Fibroblast of the aortic adventitia (primary cell): ENCODE results near the gene HOXC11. TPM values are rescaled to one million over a fixed set of nuclear protein-coding genes. Genes with fewer than 3 reads are reported as not detected.

Experiments used
- DNase-seq: peaks from one replicate; pipeline ENCODE4 v3.0.0-alpha.2; 2010; ENCODE audit warnings: low read depth
- H3K4me3 ChIP-seq: 2 replicates; pipeline ENCODE4 v1.5.1; 2011; ENCODE audit warnings: low read depth, mild to moderate bottlenecking, control low read depth, low read length, moderate library complexity
- CTCF ChIP-seq: IDR thresholded peaks from 2 replicates; pipeline ENCODE4 v1.5.1; 2011; ENCODE audit warnings: mild to moderate bottlenecking, low read length, control low read depth, inconsistent platforms; ENCODE audit not compliant: insufficient read depth
- total RNA-seq: library from RNA; depleted of rRNA; stranded (reverse); fragments of >200 nt; gene quantifications from 2 replicates; pipeline ENCODE4 v1.2.3, GENCODE V29; 2012; ENCODE audit warnings: low replicate concordance

Gene HOXC11
- total RNA-seq, 1 donor = not detected

DNA sequence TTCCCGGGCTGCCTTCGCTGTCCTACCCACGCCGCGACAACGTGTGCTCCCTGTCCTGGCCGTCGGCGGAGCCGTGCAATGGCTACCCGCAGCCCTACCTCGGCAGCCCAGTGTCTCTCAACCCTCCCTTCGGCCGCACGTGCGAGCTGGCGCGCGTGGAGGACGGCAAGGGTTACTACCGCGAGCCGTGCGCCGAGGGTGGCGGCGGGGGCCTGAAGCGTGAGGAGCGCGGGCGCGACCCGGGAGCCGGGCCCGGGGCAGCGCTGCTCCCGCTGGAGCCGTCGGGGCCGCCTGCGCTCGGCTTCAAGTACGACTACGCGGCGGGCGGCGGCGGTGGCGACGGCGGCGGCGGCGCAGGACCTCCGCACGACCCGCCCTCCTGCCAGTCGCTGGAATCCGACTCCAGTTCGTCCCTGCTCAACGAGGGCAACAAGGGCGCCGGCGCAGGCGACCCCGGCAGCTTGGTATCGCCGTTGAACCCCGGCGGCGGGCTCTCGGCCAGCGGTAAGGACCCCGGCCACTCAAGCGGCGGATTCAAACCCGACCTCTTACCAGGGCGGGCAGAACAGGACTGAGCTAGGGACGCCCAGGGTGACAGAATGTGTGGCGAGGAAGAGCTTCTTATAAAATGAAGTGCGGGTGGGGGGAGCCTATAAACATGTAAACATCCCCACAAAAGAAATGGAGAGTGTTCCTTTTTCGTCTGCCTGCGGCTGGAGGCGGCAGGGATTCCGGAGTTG lies 17.7 kb upstream of the HOXC11 start:
- DNase-seq = no peak
- H3K4me3 ChIP-seq = no peak overlapping the region

GRCh38 chr12:53955776-53956250 lies 17.1 kb upstream of the HOXC11 start:
- DNase-seq = no peak
- H3K4me3 ChIP-seq = no peak overlapping the region
- no peak for TF ChIP-seq CTCF

More for the DNA sequence above, 17.7 kb upstream of the HOXC11 start:
- TF ChIP-seq CTCF = no peak

GRCh38 chr12:53956251-53956887 lies 16.6 kb upstream of the HOXC11 start:
- TF ChIP-seq CTCF = no peak
- DNase-seq = no peak
- no peak overlapping the region for H3K4me3 ChIP-seq

- no peak for TF ChIP-seq CTCF
- no peak overlapping the region for H3K4me3 ChIP-seq
- DNase-seq = no peak
Observed at GRCh38 chr12:53956914-53957536, 15.9 kb upstream of the HOXC11 start.

DNA sequence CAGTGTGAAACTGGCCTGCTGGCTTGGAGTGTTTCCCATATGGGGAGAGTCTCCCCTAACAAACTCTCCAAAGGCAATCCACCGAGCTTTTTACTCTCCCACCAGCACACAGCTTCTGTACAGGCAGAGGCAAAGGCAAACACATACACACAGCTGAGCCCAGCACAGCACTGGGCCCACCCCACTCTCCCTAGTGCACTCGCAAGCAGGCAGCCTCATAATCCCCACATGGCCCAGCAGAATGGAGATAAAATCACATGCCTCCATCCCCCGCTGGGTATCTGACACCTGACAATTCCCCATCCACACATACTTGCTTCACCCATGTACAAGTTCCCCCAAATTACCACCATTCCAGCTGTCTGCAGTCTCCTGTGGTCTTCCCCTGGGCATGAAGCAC lies 14.8 kb upstream of the HOXC11 start:
- TF ChIP-seq CTCF = no peak
- no peak for DNase-seq
- H3K4me3 ChIP-seq = no peak overlapping the region

GRCh38 chr12:53959314-53959713 lies 13.6 kb upstream of the HOXC11 start:
- TF ChIP-seq CTCF = no peak
- DNase-seq = no peak
- H3K4me3 ChIP-seq = no peak overlapping the region
